Measurements from ENCODE around the gene FAM98A. TPM values are rescaled to one million over a fixed set of nuclear protein-coding genes. Genes with fewer than 3 reads are reported as not detected.

FAM98A gene
- total and polyA plus RNA-seq, 2 of the 4 experiments (the other 2 are of a cell fraction): 113 to 131 TPM

GRCh38 chr2:33603416-33603815 is 4.3 kb upstream of the FAM98A start:
- Histone ChIP-seq H3K27ac (ENCODE audit: insufficient read depth, low read length) (no peak overlapping the region), H3K4me1 (ENCODE audit: control insufficient read depth, insufficient read depth, low read length) (peaks cover 3% of the 10 kb centered on the region; the same call in 1 of the 2 replicates), H2BK120ac (ENCODE audit: low read depth, low read length) (no peak overlapping the region), H4K8ac (ENCODE audit: low read depth in 2 of 2, low read length in 2 of 2) (no peak overlapping the region), H3K9ac (ENCODE audit: low read depth, low read length) (no peak overlapping the region), H3K4ac (ENCODE audit: low read depth, low read length) (no peak overlapping the region), H3K56ac (ENCODE audit: extremely low read depth, insufficient read depth, low read length) (no peak overlapping the region), H2BK15ac (ENCODE audit: low read depth, low read length) (no peak overlapping the region), H2AK5ac (ENCODE audit: low read depth, low read length) (no peak overlapping the region), H3K27me3 (ENCODE audit: control insufficient read depth, insufficient read depth, low read length) (no peaks in the 10 kb centered on the region), H4K5ac (ENCODE audit: low read depth, low read length) (no peak overlapping the region), H3K36me3 (ENCODE audit: control insufficient read depth, insufficient read depth, low read length) (no peaks in the 10 kb centered on the region), H3K4me3 (ENCODE audit: insufficient read depth, low read depth, low read length) (no peak overlapping the region), H3K14ac (replicated peaks; ENCODE audit: low read depth, low read length) (no peak overlapping the region), H4K20me1 (ENCODE audit: insufficient read depth, low read length) (no peaks in the 10 kb centered on the region), H3K4me2 (ENCODE audit: low read depth, low read length) (no peak overlapping the region), H4K91ac (ENCODE audit: insufficient read depth, low read depth, low read length) (no peak overlapping the region), H3K9me3 (ENCODE audit: control insufficient read depth, insufficient read depth, low read length) (no peaks in the 10 kb centered on the region), H3K18ac (ENCODE audit: low read depth, low read length) (no peak overlapping the region), H2BK5ac (ENCODE audit: low read depth, low read length, poor library complexity, severe bottlenecking) (no peak overlapping the region), H3K79me1 (ENCODE audit: low read depth in 1 of 2, low read length in 2 of 2) (peaks cover 0 to 6% of the 10 kb centered on the region in 2 experiments; a peak in 3 of 4 replicates), H2BK20ac (ENCODE audit: low read depth, low read length) (no peak overlapping the region), H3K23ac (ENCODE audit: low read depth, low read length) (no peak overlapping the region), H2AK9ac (replicated peaks; ENCODE audit: low read depth, low read length, poor library complexity) (no peak overlapping the region), H2AFZ (replicated peaks; ENCODE audit: low read length, poor library complexity) (no peak overlapping the region), H3K9me1 (ENCODE audit: insufficient read depth, low read length) (peaks cover 4% of the 10 kb centered on the region; the same call in 1 of the 2 replicates)
- no TSS peak for BruUV-seq (replicated peaks)
- dilution Hi-C loops (cut with HindIII; ENCODE audit: low sequenced_read_pairs, unreplicated experiment) (no loop called here), intact Hi-C loops (cut with micrococcal nuclease) (no loop called here), in situ Hi-C loops (cut with MboI; ENCODE audit: low sequenced_read_pairs) (no loop called here)
- no peak for DNase-seq
- ChIA-PET POLR2A (ENCODE audit: unreplicated experiment) (no interaction called here), CTCF (no interaction called here)
- WGBS, 2 experiments (ENCODE audit: extremely low coverage in 2 of 2, insufficient read length in 1 of 2): 60% methylated on average over 1 of the region's 3 CpGs; no CpG with 5 or more reads in 1 of the 2 experiments
- no peak for ATAC-seq (ENCODE audit: low read depth)
- no peak for TF ChIP-seq RFX5 (IDR thresholded peaks at IDR 0.05; ENCODE audit: low read depth, low read length)
- TF ChIP-seq ELK1 (IDR thresholded peaks at IDR 0.05; ENCODE audit: borderline replicate concordance, low read depth, low read length): no peak
- TF ChIP-seq NFE2L2 (IDR thresholded peaks at IDR 0.05; ENCODE audit: low read depth, low read length): no peak
- TF ChIP-seq MXI1 (IDR thresholded peaks at IDR 0.05; ENCODE audit: borderline replicate concordance, low read depth, low read length): no peak
- no peak for TF ChIP-seq BHLHE40 (IDR thresholded peaks at IDR 0.05; ENCODE audit: low read depth, low read length)
- TF ChIP-seq FOS (IDR thresholded peaks at IDR 0.05; ENCODE audit: low read depth, low read length): no peak
- TF ChIP-seq RAD21 (IDR thresholded peaks at IDR 0.05; ENCODE audit: low read length): no peak
- TF ChIP-seq RCOR1 (IDR thresholded peaks at IDR 0.05; ENCODE audit: insufficient replicate concordance, low read length): no peak
- TF ChIP-seq CEBPB (IDR thresholded peaks at IDR 0.05; ENCODE audit: low read depth, low read length): no peak
- no peak for TF ChIP-seq POLR2A (IDR thresholded peaks at IDR 0.05; ENCODE audit: low read depth, low read length)

All from IMR-90 (cell line).